Thoracic aorta (tissue), 2 donors: Measurements from ENCODE around the gene SGMS1. TPM values are rescaled to one million over a fixed set of nuclear protein-coding genes. Genes with fewer than 3 reads are reported as not detected.

ENCODE experiments used
- ATAC-seq: fragments of 150-250 bp; one replicate; pipeline ENCODE4 v1.8.0; 2017; ENCODE audit warnings: low read depth; ENCODE audit not compliant: insufficient number of reproducible peaks, low FRiP score
- DNase-seq: peaks from one replicate; pipeline ENCODE4 v3.0.0-alpha.2; 2020; ENCODE audit warnings: low spot score
- H3K27ac ChIP-seq, 2 donors: fragments of 200-600 bp; sonication (generic); 1 replicate in 1 of 2; 2 replicates in 1 of 2; pipeline ENCODE4 v1.5.1; 2016; ENCODE audit warnings: mild to moderate bottlenecking in 2 of 2, moderate library complexity in 2 of 2
- H3K27me3 ChIP-seq: fragments of 200-600 bp; sonication (generic); replicated peaks from 2 replicates; pipeline ENCODE4 v1.6.0; 2016; ENCODE audit warnings: mild to moderate bottlenecking; ENCODE audit not compliant: insufficient read depth
- H3K36me3 ChIP-seq: fragments of 200-600 bp; sonication (generic); one replicate; pipeline ENCODE4 v1.5.1; 2016
- H3K4me1 ChIP-seq, 2 donors: fragments of 200-600 bp; sonication (generic); 1 replicate in 1 of 2; 2 replicates in 1 of 2; pipeline versions ENCODE4 v1.5.1 to v1.6.0; 2016; ENCODE audit warnings: low read depth in 2 of 2, mild to moderate bottlenecking in 1 of 2; ENCODE audit not compliant: control insufficient read depth in 1 of 2
- H3K4me3 ChIP-seq: fragments of 200-600 bp; sonication (generic); 2 replicates; pipeline ENCODE4 v1.5.1; 2016; ENCODE audit warnings: mild to moderate bottlenecking
- H3K9me3 ChIP-seq: fragments of 200-600 bp; sonication (generic); 2 replicates; pipeline ENCODE4 v1.5.1; 2016
- CTCF ChIP-seq: fragments of 200-600 bp; sonication (generic); IDR thresholded peaks from one replicate; pipeline ENCODE4 v1.5.1; 2019; ENCODE audit warnings: antibody characterized with exemption
- total RNA-seq, 2 donors: library from RNA; depleted of rRNA; stranded (reverse); fragments of >200 nt; gene quantifications; one replicate each; pipeline versions ENCODE4 v1.1.0 to v1.2.3, GENCODE V29; 2016

Gene SGMS1
- total RNA-seq, 2 donors from 2014 or later = 60.5 to 92.3 TPM

DNA sequence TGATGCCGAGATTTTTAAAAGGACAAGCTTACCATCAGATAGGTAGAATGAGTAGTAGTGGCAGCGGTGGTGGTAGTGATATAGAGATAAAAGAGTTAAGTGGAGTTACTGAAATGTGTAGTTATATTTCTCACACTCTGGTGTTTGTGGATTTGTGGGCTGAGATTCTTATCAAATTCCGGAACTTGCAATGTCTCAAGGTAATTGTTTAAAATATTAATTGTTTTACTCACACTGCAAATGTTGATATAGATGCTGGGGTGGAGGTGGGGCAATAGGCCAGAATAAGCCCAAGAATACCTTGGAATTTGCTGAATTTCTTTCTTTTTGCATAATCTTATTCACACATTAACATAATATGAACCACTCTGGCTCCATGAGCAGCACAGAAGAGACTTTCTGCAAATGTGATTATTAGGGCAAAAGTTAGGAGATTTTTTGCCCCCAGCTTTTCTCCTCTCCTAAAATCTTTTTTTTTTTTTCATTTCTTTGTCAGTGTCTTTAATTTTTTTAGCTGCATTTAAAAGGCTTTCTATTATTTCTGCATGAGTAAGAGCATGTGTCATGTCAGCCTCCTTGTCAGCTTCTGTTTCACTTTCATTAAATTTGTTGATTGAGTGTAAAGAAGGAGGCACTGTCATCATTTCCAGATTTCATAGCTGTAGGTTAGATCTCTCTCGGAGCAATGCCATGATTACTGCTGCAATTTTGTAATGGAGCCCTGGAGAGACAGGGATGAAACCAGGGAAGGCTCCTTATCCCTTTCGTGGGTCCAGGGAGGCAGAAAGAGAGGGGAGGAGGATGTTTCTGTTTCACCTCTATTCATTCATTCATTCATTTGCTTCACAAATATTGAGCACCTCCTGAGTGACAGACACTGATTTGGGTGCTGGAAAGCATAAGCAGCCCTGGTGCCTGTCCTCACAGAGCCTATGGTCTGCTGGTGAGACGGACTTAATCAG is 13.1 kb upstream of the SGMS1 start:
- Histone ChIP-seq H3K27ac (no peak overlapping the region), H3K9me3 (no peaks in the 10 kb centered on the region), H3K27me3 (no peaks in the 10 kb centered on the region), H3K36me3 (no peaks in the 10 kb centered on the region), H3K4me1 (peaks cover 0 to 9% of the 10 kb centered on the region in 2 donors), H3K4me3 (no peak overlapping the region)
- no peak for DNase-seq
- ATAC-seq = no peak
- TF ChIP-seq CTCF = no peak

GRCh38 chr10:50635286-50635685 is 11.5 kb upstream of the SGMS1 start:
- ATAC-seq (no peak), DNase-seq (no peak)
- no peaks in the 10 kb centered on the region for H3K27me3 ChIP-seq
- peaks cover 0 to 9% of the 10 kb centered on the region in 2 donors for H3K4me1 ChIP-seq
- TF ChIP-seq CTCF = no peak
- no peak overlapping the region for H3K4me3 ChIP-seq
- no peaks in the 10 kb centered on the region for H3K36me3 ChIP-seq
- no peak overlapping the region for H3K27ac ChIP-seq
- H3K9me3 ChIP-seq = no peaks in the 10 kb centered on the region

- no peak overlapping the region for H3K4me3 ChIP-seq
- H3K9me3 ChIP-seq = no peaks in the 10 kb centered on the region
- no peaks in the 10 kb centered on the region for H3K36me3 ChIP-seq
- H3K4me1 ChIP-seq = peaks cover 0 to 9% of the 10 kb centered on the region in 2 donors
- H3K27me3 ChIP-seq = no peaks in the 10 kb centered on the region
- TF ChIP-seq CTCF = no peak
- ATAC-seq (no peak), DNase-seq (no peak)
- no peak overlapping the region for H3K27ac ChIP-seq
These were observed 10.7 kb upstream of the SGMS1 start for GRCh38 chr10:50634479-50634878.

DNA sequence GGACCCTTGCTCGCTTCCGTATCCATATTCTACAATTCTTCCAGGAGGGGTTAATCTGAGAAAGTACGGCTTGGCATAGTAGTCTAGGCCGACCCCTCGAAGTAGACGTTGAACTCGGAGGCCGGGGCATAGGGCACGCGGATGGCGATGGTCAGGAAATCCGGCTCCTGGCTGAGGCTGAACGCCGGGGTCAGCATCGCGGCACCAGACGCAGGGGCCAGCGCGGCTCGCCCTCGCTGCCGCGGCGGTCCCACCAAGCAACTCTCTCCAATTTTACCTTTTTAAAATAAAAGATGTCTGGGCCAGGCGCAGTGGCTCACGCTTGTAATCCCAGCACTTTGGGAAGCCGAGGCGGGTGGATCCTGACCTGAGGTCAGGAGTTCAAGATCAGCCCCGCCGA is 7.3 kb upstream of the SGMS1 start:
- no peak for DNase-seq
- TF ChIP-seq CTCF = no peak

DNA sequence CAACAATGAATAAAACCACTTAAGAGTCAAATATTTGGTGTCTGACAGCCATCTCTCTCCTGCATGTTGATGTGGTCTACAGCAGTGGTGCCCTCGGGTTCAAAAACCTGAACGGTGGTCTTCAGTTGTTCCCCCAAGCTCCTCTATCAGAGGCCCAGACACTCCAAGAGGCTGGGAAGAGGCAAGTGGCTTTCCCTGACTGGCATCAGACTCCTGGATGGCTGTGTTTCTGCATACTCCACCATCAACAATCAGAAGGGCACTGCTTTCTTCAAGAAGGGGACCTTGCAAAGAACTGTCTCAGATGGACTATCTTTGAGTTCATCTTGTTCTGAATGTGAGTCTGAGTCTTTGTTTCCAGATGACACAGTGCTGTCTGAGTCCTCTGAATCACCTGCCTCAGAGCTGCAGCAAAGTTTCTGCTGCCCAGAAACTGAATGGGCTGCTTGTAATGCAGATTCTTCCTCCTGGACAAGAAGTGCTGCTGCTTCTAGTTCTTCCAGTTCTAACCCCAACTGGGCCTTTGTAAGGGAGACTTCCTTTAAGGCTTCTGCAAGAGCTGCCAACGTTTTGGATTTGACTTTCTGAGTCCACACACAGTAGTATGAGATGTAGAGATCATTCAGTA is 5.9 kb upstream of the SGMS1 start:
- peaks cover 0 to 8% of the 10 kb centered on the region in 2 donors for H3K4me1 ChIP-seq
- no peak overlapping the region for H3K4me3 ChIP-seq
- no peak overlapping the region for H3K27ac ChIP-seq
- H3K27me3 ChIP-seq = no peaks in the 10 kb centered on the region
- H3K9me3 ChIP-seq = no peaks in the 10 kb centered on the region
- no peaks in the 10 kb centered on the region for H3K36me3 ChIP-seq
- no peak for ATAC-seq
- DNase-seq = no peak
- no peak for TF ChIP-seq CTCF

More for the DNA sequence above, 7.3 kb upstream of the SGMS1 start:
- Histone ChIP-seq H3K27ac (no peak overlapping the region), H3K4me3 (no peak overlapping the region), H3K9me3 (no peaks in the 10 kb centered on the region), H3K27me3 (no peaks in the 10 kb centered on the region), H3K4me1 (peaks cover 0 to 11% of the 10 kb centered on the region in 2 donors), H3K36me3 (no peaks in the 10 kb centered on the region)
- ATAC-seq = no peak
